ENCODE results near the gene ACTRT2.

The ACTRT2 gene

GRCh38 chr1:2981388-2981787 lies 39.9 kb upstream of the ACTRT2 start:
- TF ChIP-seq CREB5 (CRISPR knock-in tag; IDR thresholded peaks at IDR 0.05; ENCODE audit: low read depth) (no peak), GLIS3 (CRISPR knock-in tag; IDR thresholded peaks at IDR 0.05) (no peak), CSRNP3 (CRISPR knock-in tag; IDR thresholded peaks at IDR 0.05) (no peak), ISL1 (CRISPR knock-in tag; IDR thresholded peaks at IDR 0.05) (no peak)
- no peak for ATAC-seq

DNA sequence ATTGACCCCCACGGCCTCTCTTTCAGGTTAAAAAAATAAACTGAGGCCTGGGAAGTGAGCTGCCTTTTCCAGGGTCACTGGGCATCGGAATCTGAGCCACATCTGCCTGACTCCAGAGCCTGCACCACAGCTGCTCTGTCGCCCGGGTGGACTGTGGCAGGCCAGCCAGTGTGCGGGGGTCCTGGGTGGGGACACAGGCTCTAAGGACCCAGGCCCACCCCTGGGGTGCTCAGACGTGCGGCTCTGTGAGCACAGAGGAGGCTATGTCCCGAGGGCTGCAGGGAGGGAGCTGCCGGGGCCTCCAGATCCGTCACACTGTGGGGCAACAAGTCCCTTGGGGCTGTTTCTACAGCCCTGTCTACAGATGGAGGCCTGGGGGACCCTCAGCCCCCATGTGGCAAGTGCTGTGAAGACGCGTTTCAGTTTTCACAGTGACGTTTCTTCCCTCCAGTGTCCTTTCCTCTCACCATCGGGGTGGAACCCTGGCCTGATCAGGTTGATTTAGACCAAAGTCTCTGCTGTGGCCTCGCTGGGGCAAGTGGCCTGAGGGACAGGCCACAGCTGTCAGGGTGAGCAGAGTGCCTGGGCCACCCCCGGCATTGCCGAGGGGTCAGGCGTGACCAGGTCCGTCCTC lies 39.2 kb upstream of the ACTRT2 start:
- no peak for ATAC-seq
- TF ChIP-seq ZNF565 (CRISPR knock-in tag; conservative IDR thresholded peaks at IDR 0.05; ENCODE audit: low read depth) (no peak), CSDC2 (CRISPR knock-in tag; IDR thresholded peaks at IDR 0.05) (no peak), ZFP3 (CRISPR knock-in tag; IDR thresholded peaks at IDR 0.05) (no peak), CSRNP3 (CRISPR knock-in tag; IDR thresholded peaks at IDR 0.05) (no peak), OSR1 (CRISPR knock-in tag; IDR thresholded peaks at IDR 0.05) (no peak), SNAI2 (CRISPR knock-in tag; IDR thresholded peaks at IDR 0.05) (no peak), ARNTL (CRISPR knock-in tag; IDR thresholded peaks at IDR 0.05; ENCODE audit: borderline replicate concordance, low read depth) (no peak), TOX (CRISPR knock-in tag; IDR thresholded peaks at IDR 0.05; ENCODE audit: borderline replicate concordance) (no peak), ZFP30 (CRISPR knock-in tag; IDR thresholded peaks at IDR 0.05) (no peak), BACH2 (CRISPR knock-in tag; IDR thresholded peaks at IDR 0.05; ENCODE audit: borderline replicate concordance) (no peak), GLIS3 (CRISPR knock-in tag; IDR thresholded peaks at IDR 0.05) (no peak)
- TF ChIP-seq, protein P1, sequence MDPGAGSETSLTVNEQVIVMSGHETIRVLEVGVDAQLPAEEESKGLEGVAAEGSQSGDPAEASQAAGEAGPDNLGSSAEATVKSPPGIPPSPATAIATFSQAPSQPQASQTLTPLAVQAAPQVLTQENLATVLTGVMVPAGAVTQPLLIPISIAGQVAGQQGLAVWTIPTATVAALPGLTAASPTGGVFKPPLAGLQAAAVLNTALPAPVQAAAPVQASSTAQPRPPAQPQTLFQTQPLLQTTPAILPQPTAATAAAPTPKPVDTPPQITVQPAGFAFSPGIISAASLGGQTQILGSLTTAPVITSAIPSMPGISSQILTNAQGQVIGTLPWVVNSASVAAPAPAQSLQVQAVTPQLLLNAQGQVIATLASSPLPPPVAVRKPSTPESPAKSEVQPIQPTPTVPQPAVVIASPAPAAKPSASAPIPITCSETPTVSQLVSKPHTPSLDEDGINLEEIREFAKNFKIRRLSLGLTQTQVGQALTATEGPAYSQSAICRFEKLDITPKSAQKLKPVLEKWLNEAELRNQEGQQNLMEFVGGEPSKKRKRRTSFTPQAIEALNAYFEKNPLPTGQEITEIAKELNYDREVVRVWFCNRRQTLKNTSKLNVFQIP (CRISPR knock-in tag; IDR thresholded peaks at IDR 0.05; ENCODE audit: borderline replicate concordance, low read depth), result no peak

GRCh38 chr1:2982615-2983318 lies 38.5 kb upstream of the ACTRT2 start:
- ATAC-seq, result no peak
- TF ChIP-seq BACH2 (CRISPR knock-in tag; IDR thresholded peaks at IDR 0.05; ENCODE audit: borderline replicate concordance) (no peak), ZNF70 (CRISPR knock-in tag; IDR thresholded peaks at IDR 0.05) (no peak), SNAI2 (CRISPR knock-in tag; IDR thresholded peaks at IDR 0.05) (no peak)

GRCh38 chr1:2983319-2983705 lies 38.0 kb upstream of the ACTRT2 start:
- no peak for ATAC-seq
- TF ChIP-seq ZFP3 (CRISPR knock-in tag; IDR thresholded peaks at IDR 0.05) (no peak), ISL1 (CRISPR knock-in tag; IDR thresholded peaks at IDR 0.05) (no peak), ARNTL (CRISPR knock-in tag; IDR thresholded peaks at IDR 0.05; ENCODE audit: borderline replicate concordance, low read depth) (no peak), PATZ1 (CRISPR knock-in tag; IDR thresholded peaks at IDR 0.05; ENCODE audit: borderline replicate concordance) (no peak), ZNF70 (CRISPR knock-in tag; IDR thresholded peaks at IDR 0.05) (no peak), BACH2 (CRISPR knock-in tag; IDR thresholded peaks at IDR 0.05; ENCODE audit: borderline replicate concordance) (no peak), CSDC2 (CRISPR knock-in tag; IDR thresholded peaks at IDR 0.05) (no peak), TCF4 (CRISPR knock-in tag; IDR thresholded peaks at IDR 0.05; ENCODE audit: borderline replicate concordance) (no peak), OSR1 (CRISPR knock-in tag; IDR thresholded peaks at IDR 0.05) (no peak), PPARA (CRISPR knock-in tag; IDR thresholded peaks at IDR 0.05; ENCODE audit: borderline replicate concordance) (no peak)
- TF ChIP-seq, protein P2, sequence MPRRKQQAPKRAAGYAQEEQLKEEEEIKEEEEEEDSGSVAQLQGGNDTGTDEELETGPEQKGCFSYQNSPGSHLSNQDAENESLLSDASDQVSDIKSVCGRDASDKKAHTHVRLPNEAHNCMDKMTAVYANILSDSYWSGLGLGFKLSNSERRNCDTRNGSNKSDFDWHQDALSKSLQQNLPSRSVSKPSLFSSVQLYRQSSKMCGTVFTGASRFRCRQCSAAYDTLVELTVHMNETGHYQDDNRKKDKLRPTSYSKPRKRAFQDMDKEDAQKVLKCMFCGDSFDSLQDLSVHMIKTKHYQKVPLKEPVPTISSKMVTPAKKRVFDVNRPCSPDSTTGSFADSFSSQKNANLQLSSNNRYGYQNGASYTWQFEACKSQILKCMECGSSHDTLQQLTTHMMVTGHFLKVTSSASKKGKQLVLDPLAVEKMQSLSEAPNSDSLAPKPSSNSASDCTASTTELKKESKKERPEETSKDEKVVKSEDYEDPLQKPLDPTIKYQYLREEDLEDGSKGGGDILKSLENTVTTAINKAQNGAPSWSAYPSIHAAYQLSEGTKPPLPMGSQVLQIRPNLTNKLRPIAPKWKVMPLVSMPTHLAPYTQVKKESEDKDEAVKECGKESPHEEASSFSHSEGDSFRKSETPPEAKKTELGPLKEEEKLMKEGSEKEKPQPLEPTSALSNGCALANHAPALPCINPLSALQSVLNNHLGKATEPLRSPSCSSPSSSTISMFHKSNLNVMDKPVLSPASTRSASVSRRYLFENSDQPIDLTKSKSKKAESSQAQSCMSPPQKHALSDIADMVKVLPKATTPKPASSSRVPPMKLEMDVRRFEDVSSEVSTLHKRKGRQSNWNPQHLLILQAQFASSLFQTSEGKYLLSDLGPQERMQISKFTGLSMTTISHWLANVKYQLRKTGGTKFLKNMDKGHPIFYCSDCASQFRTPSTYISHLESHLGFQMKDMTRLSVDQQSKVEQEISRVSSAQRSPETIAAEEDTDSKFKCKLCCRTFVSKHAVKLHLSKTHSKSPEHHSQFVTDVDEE (CRISPR knock-in tag; IDR thresholded peaks at IDR 0.05), result no peak

All from SK-N-SH treated with all-trans-retinoic acid at 6 μM for 48 hours (cell line).